ENCODE results near the gene ZNF223. TPM values are rescaled to one million over a fixed set of nuclear protein-coding genes. Genes with fewer than 3 reads are reported as not detected.
A peak's percentile ranks its signal among the peaks of the same experiment; 100 is the strongest.

ZNF223 gene
- total and polyA plus RNA-seq, 9 of the 15 experiments (the other 6 are each of a cell fraction or from before 2014, with no cell fraction given), result 0.21 to 1.8 (median 0.71) TPM

DNA sequence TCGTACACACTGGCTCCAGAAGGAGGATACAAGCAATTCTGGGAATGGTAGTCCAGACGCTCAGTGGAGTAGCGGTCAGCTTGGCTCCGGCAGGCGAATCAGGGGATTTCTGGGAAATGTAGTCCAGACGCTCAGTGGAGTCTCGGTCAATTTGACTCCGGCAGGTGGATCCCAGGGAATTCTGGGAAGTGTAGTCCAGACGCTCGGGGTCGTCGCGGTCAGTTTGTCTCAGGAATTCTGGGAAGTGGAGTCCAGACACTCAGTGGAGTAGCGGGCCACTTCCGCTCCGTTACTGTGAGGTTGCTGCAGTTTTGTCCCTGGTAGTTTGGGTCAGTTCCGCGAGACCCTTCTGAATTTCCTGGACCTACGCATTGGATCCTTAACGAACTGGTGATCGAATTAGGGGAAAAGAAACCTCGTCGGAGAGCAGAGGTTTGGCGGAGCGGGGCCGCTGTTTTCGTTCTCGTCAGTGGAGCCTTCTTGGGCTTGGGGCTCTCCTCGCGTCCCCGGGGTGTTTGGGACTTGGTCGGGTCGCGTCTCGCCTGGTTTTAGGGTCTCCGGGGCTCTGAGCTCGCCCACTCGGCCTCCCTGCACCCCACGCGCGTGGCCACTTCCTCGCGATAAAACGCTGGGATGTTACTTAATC is 61.4 kb downstream of the ZNF223 start, which contains the start of gene ZNF225 (continued):
- TF ChIP-seq MIER1 (IDR thresholded peaks at IDR 0.05; ENCODE audit: low read depth) (no peak), SRSF7 (optimal IDR thresholded peaks at IDR 0.05; ENCODE audit: low read depth, low read length) (no peak), ETV5 (CRISPR knock-in tag; IDR thresholded peaks at IDR 0.05; ENCODE audit: low read depth) (peak; percentile 68; the same call in 1 of the 2 replicates), KLF13 (tag; IDR thresholded peaks at IDR 0.05; ENCODE audit: borderline replicate concordance, low read depth) (no peak; the same call in 1 of the 2 replicates), SIN3B (IDR thresholded peaks at IDR 0.05; ENCODE audit: low read depth) (no peak), GTF2E2 (tag; IDR thresholded peaks at IDR 0.05) (no peak), CBFA2T3 (IDR thresholded peaks at IDR 0.05) (no peak), PHB (CRISPR knock-in tag; IDR thresholded peaks at IDR 0.05) (no peak), NR2C2 (CRISPR knock-in tag; IDR thresholded peaks at IDR 0.05) (peak; percentile 95), NR2C2 (tag; IDR thresholded peaks at IDR 0.05) (peak; percentile 99), ZNF184 (CRISPR knock-in tag; IDR thresholded peaks at IDR 0.05) (no peak), PHB2 (IDR thresholded peaks at IDR 0.05; ENCODE audit: low read depth) (no peak), ZNF766 (CRISPR knock-in tag; conservative IDR thresholded peaks at IDR 0.05) (peak; percentile 97), SMARCA5 (IDR thresholded peaks at IDR 0.05) (no peak), ZZZ3 (IDR thresholded peaks at IDR 0.05) (no peak), TBP (optimal IDR thresholded peaks at IDR 0.05; ENCODE audit: low read depth, low read length) (peak; percentile 50), RBM22 (IDR thresholded peaks at IDR 0.05; ENCODE audit: low read depth, low read length, poor library complexity, severe bottlenecking) (no peak), TAF15 (IDR thresholded peaks at IDR 0.05; ENCODE audit: low read depth, low read length) (no peak), KDM4B (IDR thresholded peaks at IDR 0.05; ENCODE audit: borderline replicate concordance in 2 of 2, low read depth in 1 of 2) (peak in 1 of 2 experiments; percentile 55; a peak in 1 of 4 replicates), SAFB (IDR thresholded peaks at IDR 0.05; ENCODE audit: borderline replicate concordance, low read depth, low read length) (no peak)
- TF ChIP-seq, protein P1, sequence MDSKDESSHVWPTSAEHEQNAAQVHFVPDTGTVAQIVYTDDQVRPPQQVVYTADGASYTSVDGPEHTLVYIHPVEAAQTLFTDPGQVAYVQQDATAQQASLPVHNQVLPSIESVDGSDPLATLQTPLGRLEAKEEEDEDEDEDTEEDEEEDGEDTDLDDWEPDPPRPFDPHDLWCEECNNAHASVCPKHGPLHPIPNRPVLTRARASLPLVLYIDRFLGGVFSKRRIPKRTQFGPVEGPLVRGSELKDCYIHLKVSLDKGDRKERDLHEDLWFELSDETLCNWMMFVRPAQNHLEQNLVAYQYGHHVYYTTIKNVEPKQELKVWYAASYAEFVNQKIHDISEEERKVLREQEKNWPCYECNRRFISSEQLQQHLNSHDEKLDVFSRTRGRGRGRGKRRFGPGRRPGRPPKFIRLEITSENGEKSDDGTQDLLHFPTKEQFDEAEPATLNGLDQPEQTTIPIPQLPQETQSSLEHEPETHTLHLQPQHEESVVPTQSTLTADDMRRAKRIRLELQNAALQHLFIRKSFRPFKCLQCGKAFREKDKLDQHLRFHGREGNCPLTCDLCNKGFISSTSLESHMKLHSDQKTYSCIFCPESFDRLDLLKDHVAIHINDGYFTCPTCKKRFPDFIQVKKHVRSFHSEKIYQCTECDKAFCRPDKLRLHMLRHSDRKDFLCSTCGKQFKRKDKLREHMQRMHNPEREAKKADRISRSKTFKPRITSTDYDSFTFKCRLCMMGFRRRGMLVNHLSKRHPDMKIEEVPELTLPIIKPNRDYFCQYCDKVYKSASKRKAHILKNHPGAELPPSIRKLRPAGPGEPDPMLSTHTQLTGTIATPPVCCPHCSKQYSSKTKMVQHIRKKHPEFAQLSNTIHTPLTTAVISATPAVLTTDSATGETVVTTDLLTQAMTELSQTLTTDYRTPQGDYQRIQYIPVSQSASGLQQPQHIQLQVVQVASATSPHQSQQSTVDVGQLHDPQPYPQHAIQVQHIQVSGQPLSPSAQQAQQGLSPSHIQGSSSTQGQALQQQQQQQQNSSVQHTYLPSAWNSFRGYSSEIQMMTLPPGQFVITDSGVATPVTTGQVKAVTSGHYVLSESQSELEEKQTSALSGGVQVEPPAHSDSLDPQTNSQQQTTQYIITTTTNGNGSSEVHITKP (IDR thresholded peaks at IDR 0.05; ENCODE audit: partially characterized antibody), result peak; percentile 63
- TF ChIP-seq, protein P2, sequence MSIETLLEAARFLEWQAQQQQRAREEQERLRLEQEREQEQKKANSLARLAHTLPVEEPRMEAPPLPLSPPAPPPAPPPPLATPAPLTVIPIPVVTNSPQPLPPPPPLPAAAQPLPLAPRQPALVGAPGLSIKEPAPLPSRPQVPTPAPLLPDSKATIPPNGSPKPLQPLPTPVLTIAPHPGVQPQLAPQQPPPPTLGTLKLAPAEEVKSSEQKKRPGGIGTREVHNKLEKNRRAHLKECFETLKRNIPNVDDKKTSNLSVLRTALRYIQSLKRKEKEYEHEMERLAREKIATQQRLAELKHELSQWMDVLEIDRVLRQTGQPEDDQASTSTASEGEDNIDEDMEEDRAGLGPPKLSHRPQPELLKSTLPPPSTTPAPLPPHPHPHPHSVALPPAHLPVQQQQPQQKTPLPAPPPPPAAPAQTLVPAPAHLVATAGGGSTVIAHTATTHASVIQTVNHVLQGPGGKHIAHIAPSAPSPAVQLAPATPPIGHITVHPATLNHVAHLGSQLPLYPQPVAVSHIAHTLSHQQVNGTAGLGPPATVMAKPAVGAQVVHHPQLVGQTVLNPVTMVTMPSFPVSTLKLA (conservative IDR thresholded peaks at IDR 0.05), result peak in 1 of 2 experiments; percentile 60; a peak in 1 of 4 replicates
- TF ChIP-seq, protein P3, sequence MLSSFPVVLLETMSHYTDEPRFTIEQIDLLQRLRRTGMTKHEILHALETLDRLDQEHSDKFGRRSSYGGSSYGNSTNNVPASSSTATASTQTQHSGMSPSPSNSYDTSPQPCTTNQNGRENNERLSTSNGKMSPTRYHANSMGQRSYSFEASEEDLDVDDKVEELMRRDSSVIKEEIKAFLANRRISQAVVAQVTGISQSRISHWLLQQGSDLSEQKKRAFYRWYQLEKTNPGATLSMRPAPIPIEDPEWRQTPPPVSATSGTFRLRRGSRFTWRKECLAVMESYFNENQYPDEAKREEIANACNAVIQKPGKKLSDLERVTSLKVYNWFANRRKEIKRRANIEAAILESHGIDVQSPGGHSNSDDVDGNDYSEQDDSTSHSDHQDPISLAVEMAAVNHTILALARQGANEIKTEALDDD (IDR thresholded peaks at IDR 0.05), result no peak
